Stimulated activated CD4-positive, alpha-beta T cell treated with anti-CD3 and anti-CD28 coated beads, Interleukin-15, amount 100 ng/mL, for 48 hours (primary cell): ENCODE results near the gene PCDH8.

ENCODE experiments used
- DNase-seq, 2 donors: peaks; one replicate each; pipeline ENCODE4 v3.0.0-alpha.2; 2020; ENCODE audit warnings: low read depth in 2 of 2

PCDH8 gene

GRCh38 chr13:52851137-52851962, 2.9 kb upstream of the PCDH8 start:
- no peak for DNase-seq

- no peak for DNase-seq
Measured at GRCh38 chr13:52850396-52851136, 2.1 kb upstream of the PCDH8 start.

DNA sequence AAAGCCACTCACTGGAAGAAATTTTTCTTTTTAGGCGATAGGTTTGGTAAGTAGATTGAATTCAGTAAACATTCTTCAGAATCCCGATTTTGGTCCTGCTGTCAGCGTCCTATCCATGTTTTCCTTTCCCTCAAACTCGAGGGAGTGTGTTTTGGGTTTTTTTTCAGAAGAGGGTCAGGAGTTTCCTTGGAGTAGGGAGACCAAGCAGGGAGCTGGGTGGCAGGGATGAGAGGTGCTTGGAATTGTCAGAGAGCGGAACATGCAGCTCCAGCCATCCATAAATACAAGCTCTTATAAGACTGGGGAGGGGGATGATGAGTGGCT, 1.6 kb upstream of the PCDH8 start:
- DNase-seq: no peak

DNA sequence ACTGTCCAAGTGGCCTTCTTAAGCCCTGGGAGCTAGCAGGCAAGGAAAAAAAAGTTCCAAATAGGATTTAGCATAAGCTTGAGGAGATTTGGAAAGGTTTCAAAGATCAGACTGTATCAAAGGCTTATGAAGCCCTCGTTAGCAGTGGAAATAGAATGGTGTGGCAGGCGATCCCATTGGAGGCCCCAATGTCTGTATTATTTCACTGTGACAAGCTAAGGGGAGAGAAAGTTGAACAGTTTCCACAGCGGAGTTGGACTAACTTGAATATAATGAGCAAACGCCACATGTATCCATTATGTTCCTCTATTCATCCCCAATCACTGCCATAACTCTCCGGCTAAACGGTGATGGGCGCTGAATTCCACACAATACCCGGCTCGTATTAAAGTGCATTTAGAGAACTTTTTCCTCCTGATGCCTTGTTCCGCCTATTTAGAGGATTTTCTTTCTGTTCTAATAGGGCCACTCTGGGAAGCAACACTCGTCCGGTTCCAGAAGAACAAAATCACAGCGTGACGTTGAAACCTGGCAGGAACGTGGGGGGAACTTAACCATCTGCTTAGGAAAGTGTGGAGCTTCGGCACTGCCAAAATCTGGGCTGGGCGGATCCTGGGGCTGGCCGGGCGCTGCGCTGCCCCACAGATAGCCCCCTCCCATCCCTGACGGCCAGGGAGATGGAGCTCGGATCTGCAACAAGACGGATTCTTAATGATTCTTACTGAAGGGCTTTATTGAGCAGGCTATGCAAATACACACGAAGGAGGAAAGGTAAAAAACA, 1.0 kb upstream of the PCDH8 start:
- no peak for DNase-seq

DNA sequence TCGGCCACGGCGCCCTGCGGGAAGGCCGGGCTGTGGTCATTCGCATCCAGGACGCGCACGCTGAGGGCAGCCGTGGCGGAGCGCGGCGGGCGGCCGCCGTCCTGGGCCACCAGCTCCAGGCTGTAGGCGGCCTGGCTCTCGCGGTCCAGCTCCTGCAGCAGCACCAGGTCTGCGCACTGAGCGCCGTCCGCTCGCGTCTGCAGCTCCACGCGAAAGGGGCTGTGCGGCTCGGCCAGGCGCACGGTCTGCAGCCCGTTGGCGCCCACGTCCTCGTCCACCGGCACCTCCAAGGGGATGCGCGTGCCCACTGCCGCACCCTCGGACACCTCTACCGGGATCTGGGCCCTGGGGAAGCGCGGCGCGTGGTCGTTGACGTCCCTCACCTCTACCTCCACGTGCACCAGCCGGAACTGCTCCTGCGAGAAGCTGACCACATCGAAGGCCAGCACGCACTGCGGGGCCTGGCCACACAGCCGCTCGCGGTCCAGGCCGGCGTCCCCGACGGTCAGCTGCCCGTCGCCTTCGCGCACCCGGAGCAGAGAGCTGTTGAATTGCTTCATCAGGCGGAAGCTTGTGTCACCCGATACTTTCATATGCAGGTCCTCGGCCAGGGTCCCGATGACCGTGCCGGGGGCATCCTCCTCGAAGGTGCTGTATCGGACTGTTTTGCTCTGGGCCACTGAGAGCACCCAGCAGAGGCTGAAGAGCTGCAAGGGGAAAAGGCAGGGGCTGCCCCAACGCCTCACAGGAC, 583 bp downstream of the PCDH8 start:
- no peak for DNase-seq

- DNase-seq: no peak
Measured at GRCh38 chr13:52847322-52847681, 1.1 kb downstream of the PCDH8 start.

DNA sequence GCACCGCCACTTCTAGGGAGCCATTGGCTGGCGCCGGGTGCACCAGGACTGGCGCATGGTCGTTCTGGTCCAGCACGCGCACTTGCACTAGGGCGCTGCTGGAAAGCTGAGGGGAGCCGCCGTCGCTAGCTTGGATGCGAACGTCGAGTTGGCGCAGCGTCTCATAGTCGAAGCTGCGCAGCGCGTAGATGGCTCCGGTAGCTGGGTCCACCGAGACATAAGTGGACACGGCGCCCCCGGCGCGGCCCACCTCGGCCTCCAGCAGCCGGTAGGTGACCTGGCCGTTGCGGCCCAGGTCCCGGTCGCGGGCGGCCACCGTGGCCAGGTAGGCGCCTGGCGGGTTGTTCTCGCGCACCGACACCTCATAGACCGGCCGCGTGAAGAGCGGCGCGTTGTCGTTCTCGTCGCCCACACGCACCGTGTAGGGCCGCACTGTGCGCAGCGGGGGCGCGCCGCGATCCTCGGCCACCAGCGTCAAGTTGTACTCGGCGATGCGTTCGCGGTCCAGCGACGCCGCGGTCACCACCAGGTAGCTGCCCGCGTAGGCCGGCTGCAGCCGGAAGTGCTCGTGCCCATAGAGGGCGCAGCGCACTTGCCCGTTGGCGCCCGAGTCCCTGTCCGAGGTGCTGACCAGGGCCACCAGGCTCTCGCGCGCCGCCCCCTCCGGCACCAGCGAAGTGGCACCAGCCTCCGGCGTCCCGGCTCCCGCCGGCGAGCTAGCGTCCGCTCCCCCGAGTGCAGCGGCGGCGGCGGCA, 1.7 kb downstream of the PCDH8 start:
- no peak for DNase-seq

DNA sequence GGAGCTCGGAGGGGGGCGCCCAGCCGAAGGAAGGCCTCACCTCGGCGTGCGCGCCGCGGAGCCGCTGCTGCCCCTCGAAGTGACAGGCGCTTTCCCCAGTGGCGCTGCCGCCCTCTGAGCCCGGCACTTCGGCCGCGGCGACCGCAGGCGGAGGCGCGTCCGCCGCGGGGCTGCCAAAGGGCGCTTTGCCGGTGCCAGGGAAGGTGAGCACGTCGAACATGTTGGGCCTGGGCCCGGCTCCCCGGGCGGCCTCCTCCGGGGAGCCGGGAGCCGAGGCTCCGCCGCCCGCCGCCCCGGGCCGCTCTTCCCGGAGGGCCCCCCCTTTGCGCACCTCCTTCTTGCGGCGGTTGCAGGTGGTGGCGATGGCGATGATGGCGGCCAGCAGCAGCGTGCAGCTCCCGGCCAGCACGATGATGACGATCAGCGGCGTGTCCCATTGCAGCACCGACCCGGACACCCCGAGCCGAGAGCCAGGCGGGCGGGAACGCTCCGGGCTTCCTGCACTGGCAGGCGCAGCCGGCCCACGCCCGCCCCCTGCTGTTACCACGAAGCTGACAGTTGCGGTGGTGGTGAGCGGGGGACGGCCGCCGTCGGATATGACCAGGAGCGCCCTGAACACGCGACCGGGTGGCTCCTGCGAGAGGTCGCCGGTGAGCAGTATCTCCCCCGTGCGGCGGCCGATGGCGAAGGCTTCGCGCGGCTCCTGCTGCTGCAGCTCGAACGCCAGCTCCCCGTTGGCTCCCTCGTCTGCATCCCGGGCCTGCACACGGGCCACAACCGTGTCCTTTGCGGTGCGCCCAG, 2.5 kb downstream of the PCDH8 start:
- DNase-seq: peak; percentile 30 to 36

GRCh38 chr13:52845334-52845761, 3.1 kb downstream of the PCDH8 start:
- DNase-seq: no peak

DNA sequence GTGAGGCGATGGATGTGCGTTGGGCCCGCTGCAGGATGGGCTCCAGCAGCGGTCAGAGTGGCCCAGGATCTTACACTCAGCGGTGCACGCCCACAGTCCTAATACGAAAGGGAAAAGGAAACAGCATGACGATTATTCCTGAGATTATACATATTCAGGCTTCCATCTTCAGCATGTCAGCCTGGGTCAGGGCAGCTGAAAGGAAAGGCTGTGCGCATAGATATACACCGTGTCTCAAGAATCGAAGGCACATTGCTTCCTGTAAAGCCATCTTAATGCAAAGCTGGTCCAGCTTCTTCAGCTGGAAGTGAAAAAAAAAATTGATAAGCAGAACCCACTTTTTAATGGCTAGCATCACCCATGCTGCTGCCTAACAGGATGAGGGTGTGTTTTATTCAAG, 3.6 kb downstream of the PCDH8 start:
- DNase-seq: no peak

GRCh38 chr13:52842441-52842840, 6.0 kb downstream of the PCDH8 start:
- no peak for DNase-seq

DNA sequence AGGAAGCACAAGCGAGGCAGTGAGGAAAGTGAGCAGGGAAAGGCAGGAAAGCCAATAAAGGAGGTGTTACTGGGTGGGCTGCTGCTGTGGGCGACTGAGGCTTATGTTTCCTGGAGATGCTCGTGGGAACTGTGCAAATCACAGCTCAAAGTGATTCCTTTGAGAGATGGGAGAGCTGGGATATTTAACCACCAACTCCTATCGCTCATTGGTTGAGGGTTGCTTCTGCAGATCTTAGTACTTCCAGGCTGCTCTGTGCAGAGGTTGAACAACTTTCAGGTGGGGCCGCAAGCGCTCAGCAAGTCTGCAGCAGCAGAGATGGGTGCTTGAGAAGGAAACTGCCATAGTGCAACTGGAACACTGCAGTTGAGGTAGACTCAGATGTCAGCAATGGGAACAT, 8.4 kb downstream of the PCDH8 start:
- no peak for DNase-seq

DNA sequence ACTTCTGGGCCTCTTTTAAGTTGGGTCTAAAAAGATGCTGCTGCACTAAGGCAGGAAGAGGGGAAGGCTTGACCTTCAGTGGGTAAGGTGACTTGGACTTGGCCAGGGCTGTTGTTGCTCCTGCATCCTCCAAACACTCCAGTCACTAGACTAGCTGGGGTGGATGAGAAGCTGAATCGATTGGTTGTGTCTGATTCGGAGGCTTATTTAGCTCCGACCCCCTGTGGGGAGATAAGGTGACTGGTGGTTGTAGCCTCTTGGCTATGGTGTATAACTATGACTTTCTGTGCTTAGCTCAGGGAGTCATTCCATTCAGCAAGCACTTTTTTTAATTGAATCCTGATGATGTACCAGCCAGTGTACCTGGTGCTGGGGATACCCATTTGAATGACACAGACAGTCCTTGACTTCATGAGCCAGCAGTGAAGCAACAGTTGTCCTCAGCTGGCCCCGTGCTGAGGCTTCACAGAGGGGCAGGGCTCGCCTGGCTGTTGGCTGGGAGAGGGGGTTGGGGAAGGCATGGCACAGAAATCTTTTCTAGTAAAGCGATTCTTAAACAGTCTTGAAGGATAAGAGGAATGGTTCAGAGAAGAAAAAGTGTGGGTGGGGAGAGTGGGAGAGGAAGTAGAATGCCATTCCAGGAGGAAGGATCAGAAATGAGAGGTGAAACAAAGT, 9.9 kb downstream of the PCDH8 start:
- DNase-seq: no peak

DNA sequence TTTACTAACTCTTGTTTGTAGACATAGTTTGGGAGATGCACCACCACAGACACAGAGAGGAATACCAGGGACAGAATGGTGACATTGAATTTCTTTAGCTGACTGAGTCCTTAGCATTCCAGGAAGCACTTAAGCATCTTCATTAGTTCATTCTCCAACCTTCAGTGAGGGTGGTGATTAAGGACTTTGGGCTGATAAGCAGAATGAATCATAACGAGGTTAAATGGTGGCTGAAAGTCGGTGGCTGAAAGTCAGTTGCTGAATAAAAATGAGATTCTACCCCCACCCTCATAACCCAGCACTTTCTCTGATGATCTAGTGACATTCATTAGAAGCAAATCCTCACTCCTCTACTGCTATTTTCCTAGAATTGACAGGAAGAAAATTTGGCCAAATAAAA, 10.6 kb downstream of the PCDH8 start:
- no peak for DNase-seq

- no peak for DNase-seq
Measured at GRCh38 chr13:52835071-52835839, 13.2 kb downstream of the PCDH8 start.

DNA sequence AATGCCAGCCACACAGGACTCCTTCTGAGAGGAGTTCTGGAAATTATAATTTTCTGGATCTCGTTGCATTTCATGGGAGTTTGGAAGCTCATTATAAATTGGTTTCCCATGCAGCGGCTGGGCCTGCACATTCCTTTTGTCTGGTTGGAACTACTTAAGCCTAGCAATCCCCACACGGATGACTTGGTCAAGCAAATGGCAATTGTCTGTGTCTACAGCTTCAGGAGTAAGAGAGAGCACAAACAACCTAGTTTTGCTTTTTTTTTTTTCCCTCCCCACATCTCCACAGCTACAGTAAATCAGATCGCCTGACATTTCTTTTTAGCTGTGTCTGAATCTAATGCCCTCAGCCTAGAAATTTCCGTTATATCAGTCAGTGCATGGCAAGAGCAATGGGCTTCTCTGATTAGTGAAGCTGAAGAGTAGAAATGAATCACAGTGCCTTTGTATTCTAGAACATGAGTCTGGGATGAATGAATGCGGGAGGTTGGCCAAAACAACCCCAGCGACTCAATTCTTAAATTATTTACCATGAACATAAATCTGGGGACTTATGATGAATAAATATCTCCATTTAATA, 15.1 kb downstream of the PCDH8 start:
- DNase-seq: no peak

GRCh38 chr13:52832313-52832712, 16.1 kb downstream of the PCDH8 start:
- no peak for DNase-seq

GRCh38 chr13:52830946-52831345, 17.5 kb downstream of the PCDH8 start:
- no peak for DNase-seq

GRCh38 chr13:52827839-52828238, 20.6 kb downstream of the PCDH8 start:
- no peak for DNase-seq
